Stimulated activated CD8-positive, alpha-beta memory T cell treated with anti-CD3 and anti-CD28 coated beads, Interleukin-12 subunit alpha, Interleukin-12 subunit beta, amount 100 ng/mL, for 24 hours (primary cell): ENCODE measurements around the gene C1QTNF1.
"Not testable (repeated sequence)": the region's sequence is repeated elsewhere in the genome, so short reads cannot be mapped to it uniquely, and the experiment has no call there.

Source experiments
- DNase-seq: peaks from one replicate; pipeline ENCODE4 v3.0.0-alpha.2; 2020; ENCODE audit errors: extremely low read depth

C1QTNF1 gene

DNA sequence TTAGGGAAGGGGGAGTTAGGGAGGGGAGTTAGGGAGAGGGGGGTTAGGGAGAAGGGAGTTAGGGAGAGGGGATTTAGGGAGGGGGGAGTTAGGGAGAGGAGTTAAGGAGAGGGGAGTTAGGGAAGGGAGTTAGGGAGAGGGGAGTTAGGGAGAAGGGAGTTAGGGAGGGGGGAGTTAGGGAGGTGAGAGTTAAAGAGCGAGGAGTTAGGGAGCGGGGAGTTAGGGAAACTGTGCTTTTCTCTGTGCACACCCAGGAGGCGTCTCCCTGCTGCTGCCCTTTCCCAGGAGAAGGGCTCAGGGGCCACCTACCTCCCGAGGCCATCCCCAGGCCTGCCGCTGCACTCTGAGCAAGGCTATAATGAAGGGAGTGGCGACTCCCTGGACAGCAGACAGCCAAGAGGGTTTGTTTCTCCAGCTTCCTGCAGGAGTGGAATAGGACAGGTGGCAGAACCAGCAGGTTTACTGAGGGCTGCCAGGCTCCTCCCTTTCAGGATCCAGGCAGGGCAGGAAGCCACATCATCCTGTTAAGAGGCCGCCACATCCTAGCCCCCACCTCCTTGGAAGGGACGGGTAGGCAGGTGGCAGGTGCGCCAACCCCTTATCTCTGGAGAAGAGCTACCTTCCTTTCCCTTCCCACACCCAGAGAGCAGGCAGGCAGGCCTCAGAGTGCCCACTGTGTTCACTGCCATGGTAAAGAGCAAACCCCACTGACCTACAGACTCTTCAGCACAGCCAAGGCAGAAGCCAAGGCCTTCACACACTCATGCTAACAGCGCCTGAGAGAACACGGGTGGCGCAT is 18.7 kb upstream of the C1QTNF1 start:
- DNase-seq, result no peak

DNA sequence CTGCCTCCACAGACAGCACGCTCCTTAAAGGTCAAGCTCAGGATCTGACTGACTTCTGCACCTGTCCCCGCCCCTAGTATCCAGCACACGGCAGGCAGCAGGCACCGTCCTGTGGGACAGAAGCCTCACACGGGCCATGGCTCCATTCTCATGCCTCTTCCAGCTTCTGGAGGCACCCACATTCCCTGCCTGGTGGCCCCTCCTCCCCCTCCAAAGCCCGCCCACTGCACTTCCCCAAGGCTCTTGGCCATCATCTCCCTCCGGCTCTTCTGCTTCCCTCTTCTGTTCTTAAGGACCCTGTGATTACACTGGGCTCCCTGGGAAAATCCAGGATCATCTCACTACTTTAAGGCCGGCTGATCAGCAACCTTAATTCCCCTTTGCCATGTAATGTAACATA is 17.9 kb upstream of the C1QTNF1 start:
- no peak for DNase-seq

DNA sequence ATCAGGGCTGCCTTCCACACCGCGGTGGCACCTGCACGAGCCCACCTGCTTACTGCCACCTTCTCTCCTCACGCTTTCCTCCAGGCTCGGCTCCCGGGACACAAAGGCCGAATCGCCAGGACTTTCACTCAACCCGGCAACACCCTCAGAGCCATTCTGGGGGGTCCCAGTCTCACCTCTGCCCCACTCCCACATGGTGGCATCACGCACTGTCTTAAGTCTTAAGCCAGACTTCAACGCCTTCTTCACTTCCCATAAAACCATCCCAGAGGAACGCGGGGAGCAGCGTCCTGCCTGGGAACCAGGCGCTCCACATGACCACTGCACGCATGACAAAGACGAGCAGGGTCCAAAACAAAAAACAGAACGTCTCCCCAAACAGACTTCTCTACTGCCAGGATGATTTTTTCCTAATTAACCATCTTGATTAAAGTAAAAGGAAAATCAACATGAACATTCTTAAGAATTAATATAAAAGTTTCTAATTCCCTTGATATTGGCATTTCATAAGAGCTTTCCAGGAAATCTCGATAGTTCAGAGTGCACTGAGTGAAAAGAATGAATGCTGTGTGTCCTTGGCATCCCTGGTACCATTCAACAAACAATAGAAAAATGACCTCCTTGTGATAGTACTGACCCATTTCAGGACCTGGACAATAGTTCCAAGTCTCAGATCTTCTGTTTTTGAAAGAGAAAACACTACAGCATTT is 17.0 kb upstream of the C1QTNF1 start:
- DNase-seq, result no peak

DNA sequence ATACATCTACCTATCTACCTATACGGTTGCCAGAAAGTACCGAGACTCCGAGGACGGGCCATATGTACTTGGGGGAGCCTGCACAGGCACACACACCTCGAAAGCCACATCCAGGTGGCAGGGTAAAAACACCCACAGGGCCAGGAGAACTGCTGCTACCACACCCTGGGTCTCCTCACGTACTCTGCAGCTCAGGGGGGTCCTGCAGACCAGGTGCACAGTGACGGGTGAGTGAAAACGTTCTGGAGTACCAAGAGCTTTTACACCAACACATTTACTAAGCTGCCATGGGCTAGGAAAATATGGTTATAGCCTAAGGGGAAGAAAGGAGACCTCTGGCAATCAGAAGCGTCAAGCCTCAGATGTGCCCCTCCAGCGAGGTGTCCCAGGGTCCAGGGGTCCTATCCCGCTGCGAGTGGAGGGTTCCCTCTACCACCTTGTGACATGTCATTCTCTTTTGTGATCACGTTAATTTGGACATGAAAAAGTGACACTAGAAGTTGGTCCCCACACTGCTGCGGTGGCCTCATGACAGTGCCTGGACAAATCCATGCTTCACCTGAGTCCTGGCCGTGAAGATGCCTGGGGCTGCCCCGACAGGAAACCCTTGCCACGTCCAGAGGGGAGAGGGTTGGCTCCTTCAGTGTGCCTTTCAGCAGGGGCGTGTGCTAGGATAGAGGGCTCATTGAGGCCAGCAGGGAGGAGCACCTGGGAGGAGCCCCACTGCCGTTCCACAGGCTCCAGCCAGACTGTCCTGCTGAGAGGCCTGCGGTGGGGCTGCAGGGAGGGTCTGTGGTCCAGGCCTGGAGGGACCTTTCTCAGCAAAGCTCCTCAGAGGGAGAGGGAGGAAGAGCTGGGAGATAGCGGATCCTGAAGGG is 16.2 kb upstream of the C1QTNF1 start:
- DNase-seq, result no peak

DNA sequence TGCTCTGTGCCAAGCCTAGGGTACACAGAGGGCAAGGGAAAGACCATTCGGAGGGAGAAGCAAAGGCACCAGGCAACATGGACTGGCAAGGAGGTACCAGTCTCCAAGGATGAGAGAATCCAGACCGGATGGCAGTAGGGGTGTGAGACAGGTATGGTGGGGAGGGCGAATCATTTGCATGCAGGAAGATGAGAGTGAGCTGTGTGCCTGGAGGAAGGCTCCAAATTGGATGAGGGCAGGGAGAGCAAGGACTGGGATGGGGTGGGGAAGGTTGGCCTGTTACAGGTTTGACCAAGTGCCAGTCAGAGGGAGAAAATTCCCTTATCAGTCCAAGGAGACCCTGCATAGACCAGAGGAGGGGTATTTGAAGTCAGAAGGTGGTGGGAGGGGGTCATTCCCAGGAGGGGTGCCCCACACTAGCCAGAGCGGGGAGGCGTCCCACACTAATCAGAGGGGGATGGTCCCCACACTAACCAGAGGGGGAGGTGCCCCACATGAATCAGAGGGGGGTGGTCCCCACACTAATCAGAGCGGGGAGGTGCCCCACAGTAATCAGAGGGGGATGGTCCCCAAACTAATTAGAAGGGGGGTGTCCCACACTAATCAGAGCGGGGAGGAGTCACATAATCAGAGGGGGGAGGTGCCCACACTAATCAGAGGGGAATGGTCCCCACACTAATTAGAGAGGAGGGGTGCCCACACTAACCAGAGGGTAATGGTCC is 15.1 kb upstream of the C1QTNF1 start:
- DNase-seq, result no peak

DNA sequence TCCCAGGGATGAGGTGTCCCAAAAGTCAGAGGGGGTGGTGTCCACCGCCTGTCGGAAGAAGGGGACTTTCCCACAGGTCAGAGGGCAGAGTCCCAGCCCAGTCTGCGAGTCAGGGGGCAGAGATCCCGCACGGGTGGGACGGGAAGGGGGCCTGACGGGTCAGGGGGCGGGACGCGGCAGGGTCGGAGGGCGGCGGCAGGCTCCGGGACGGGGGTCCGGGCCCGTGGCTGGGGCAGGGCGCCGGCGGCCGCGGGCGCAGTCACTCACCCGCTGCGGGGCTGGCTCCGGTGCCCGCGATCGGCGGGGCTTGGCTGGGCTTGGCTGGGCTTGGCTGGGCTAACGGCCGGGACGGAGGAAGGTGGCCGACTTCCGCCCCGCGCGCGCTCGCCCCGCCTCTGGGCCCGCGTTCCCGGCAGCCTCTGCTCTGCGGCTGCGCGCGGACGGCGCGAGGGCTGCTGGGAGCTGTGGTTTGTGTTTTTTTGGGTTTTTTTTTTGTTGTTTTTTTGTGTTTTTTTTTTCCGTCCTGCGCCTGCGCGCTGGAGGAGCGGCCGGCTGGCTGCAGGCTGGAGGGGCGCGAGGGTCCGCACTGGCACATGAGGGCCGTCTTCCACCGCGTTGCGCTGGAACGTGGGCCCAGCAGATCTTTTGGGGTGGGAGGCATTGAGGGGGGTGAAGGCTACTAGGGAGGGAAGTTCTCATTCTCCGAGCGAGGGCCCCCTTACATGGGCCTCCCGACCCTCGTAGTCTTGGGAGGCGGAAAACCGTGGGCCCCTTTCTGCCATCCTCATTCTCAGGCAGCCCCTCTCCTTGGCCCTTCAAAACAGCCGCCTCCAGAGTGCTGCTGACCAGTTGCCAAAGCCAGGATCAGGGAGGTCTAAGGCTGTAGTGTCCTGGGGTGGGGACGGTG is 14.3 kb upstream of the C1QTNF1 start, which contains the start of gene CANT1:
Gene CANT1 (minus strand): TSS at position 368 of the 907 bp plus-strand sequence. CDS start 12,142 bp downstream, outside the sequence.
- peak; percentile 55 for DNase-seq

DNA sequence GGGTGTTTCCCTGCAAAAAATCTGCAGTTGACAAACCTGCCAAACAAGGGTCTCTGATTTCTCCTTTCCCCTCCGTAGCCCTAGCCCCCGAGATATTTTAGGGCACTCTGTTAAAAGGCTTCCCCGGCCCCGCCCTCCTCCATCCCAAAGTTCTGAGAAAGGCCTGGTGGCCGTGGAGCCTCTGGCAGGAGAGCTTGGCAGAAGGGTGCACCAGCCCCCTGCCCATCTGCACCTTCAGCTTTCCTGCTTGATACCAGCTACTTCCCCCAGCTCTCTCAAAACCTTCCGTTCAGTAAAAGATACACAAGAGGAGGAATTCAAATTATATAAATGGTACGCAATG is 13.7 kb upstream of the C1QTNF1 start:
- no peak for DNase-seq

DNA sequence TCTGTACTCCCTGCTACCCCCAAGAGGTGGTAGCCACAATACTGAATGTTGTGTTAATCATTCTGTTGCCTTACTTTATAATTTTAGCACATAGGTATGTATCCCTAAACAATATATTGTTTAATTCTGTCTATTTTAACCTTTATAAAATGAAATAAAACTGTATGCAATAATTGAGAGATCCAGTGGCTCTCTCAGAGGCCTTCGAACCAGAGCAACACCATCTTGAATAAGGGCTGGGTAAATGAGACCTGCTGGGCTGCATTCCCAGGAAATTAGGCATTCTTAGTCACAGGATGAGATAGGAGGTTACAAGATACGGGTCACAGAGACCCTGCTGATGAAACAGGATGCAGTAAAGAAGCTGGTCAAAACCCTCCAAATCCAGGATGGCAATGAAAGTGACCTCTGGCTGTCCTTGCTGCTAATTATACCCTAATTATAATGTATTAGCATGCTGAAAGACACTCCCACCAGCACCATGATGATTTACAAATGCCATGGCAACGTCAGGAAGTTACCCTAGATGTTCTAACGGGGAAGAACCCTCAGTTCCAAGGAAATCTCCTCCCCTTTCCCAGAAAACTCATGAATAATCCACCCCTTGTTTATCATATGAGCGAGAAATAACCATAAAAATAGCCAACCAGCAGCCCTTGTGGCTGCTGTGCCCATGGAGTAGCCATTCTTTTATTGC is 12.4 kb upstream of the C1QTNF1 start:
- no peak for DNase-seq

DNA sequence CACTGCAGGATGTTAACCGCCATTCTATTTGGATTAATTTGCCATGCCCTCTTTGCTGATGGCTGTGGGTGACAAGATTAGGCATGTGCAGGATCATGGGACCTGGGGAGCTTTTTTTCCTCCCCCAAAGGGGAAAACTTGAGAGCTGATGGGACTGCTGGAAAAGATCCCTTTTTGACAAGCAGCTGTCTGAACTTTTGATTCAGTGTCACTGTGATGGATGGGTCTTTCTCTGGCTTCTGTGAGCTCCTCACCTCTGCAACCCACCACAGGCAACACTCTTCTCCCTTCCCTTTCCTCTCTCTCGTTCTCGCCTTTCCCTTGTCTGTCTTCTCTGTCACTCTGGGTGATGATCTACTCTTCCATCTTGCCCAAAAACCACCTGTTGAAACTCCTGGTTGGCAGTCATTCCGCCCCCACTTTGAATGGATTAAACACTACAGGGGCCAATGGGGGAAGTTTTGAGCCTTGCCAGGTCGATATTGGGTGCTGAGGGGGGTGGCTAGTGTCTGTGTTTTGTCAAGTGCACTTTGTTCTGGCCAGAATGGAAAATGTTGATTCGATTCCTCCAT is 11.3 kb upstream of the C1QTNF1 start:
- no peak for DNase-seq

DNA sequence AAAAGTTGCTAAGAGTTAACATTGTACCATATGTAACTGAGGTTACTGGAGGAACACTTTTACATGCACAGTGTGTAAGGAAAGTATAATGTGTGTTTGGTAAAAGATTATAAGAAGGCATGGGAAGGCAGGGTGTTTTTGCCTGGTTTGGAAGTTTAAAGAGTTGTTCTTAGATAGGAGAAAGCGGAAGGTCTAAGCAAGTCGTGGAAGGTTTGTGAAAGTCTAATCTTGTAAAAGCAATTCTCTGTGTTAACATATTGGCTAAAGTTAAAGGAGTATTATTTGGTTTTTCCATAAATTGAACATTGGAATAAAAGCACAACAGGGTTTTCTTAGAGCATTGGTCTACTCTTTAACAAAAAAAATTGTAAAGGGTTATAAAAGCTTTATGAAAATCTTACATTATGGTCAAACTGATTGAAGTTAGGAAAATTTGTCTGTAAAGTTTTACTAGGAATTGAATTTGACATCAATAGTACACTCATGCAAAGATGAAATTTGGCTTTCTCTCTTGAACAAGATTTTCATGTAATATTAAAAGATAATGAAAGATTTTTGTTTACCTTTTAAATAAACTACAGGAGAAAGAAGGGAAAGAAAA is 9.7 kb upstream of the C1QTNF1 start:
- no peak for DNase-seq

DNA sequence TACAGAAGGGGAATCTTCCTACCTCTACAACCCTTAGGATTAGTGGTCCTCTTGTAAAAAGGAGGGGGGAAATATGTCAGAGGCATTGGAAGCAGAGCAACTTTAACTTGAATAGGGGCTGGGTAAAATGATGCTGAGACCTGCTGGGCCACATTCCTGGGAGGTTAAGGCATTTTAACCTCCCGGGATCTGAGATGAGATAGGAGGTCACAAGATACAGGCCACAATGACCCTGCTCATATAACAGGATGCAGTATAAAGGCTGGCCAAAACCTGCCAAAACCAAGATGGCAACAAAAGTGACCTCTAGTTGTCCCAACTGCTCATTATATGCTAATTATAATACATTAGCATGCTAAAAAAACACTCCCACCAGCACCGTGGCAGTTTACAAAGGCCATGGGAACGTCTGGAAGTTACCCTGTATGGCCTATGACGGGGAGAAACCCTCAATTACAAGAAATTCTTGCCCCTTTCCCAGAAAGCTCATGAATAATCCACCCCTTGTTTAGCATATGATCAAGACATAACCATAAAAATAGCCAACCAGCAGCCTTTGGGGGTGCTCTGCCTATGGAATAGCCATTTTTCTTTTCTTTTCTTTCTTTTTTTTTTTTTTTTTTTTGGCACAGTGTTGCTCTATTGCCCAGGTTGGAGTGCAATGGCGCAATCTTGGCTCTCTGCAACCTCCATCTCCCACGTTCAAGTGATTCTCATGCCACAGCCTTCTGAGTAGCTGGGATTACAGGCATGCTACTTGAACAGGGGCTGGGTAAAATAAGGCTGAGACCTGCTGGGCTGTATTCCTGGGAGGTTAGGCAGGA is 6.2 kb upstream of the C1QTNF1 start:
- no peak for DNase-seq

DNA sequence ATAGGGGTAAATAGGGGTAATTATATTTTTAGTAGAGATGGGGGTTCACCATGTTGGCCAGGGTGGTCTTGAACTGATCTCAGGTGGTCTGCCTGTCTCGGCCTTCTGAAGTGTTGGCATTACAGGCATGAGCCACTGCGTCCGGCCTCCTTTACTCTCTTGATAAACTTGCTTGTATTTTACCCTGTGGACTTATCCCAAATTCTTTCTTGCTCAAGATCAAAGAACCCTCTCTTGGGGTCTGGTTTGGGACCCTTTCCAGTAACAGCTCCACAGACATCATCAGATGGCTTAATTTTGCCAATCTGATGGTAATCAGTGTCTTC is 5.6 kb upstream of the C1QTNF1 start:
- DNase-seq, result no peak

DNA sequence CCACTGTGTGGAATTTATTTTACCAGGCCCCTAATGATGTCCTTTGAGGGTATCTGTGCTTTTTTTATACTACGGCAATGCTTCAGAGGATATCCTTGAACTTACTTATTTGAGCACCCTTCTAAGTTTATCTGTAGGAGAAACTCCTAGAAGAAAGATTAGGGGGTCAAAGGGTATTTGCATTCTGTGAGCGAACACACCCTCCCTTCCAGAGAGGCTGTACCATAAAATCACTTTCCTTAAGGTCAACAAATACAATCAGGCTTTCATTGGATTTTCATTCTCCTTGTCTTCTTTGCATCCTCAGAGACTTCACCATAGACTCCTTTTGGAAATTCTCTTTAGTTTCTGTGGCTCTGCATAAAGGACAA is 4.7 kb upstream of the C1QTNF1 start:
- DNase-seq, result no peak

DNA sequence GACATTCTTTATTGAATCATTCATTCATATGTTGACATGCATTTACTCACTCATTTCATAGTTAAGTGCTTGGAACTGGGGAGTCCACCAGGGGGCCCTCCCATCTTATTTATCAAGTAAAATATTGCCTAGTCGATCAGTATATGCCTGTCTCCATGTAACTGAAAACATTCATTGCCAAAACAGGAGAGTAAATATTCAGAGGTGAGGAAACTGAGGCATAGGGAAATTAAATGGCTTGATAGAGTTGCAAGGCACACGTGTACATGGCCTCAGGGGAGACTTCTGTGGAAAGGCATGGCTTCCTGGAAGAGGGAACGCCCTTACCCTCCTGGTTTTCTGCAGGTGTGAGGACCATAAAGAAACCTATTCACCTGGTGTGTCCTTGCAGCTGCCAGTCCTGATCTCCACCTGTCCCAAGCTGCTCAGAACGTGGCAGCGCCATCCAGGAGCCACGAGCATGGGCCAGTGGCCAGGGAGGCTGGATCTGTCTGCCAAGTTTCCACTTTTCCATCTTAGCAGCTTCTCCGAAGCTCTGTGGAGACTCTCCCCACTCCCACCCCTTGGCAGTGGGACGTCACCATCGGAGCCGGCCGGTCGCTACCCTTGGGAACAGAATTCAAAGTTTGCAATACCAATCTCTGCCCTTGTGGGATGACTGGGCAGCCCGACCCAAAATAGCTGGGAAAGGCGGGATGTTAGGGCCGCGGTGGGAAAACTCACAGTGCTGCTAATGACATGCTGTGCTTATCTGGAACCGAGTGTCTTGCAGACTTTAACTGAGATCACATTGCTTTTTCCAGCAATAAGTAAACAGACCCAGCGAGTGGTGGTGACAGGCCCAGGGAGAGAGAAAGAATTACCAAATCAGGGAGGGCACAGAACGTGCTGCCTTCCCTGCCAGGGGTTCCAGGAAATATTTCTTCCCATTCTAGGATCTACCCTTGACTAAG is 4.1 kb upstream of the C1QTNF1 start:
- DNase-seq, result no peak

DNA sequence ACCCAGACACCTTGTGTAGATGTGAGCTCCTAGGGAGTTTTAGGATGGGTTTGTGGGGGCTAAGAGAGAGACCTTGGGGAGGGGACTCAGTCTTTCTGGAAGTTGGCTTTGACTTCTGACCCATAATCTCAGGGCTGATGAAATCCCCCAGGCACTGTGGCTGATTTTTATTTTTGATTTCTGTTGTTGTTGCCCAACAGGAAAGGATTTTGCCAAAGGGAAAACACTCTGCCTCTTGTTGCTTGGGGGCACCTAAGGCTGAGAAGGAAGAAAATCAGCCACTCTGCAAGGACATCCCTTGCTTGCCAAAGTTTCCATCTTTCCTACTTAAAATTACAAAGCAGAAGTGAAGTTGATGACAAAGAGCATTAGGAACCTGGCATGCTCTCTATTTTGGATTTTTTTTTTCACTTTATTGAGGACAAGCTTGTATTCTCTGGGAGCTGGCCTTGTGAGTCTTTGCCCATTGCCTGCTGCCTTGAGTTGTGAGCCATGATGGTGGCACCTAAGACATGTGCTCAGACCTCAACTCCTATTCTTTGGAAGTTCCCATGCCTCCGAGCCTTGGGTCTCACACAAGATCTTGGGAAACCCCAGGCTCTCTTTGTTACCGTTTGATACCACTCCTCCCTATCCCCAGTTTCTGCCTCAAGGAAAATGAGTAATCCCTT is 3.2 kb upstream of the C1QTNF1 start:
- no peak for DNase-seq

DNA sequence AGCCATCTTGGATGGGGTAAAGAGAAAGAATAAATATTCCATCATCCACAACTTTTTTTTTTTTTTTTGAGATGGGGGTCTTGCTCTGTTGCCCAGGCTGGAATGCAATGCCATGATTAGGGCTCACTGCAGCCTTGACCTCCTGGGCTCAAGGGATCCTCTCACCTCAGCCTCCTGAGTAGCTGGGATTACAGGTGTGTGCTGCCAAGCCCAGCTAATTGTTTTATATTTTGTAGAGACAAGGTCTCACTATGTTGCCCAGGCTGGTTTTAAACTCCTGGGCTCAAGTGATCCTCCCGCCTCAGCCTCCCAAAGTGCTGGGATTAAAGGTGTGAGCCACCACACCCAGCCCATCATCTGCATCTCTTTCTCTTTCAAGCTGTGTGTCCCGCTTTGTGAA is 2.0 kb upstream of the C1QTNF1 start:
- DNase-seq, result not testable (repeated sequence)

DNA sequence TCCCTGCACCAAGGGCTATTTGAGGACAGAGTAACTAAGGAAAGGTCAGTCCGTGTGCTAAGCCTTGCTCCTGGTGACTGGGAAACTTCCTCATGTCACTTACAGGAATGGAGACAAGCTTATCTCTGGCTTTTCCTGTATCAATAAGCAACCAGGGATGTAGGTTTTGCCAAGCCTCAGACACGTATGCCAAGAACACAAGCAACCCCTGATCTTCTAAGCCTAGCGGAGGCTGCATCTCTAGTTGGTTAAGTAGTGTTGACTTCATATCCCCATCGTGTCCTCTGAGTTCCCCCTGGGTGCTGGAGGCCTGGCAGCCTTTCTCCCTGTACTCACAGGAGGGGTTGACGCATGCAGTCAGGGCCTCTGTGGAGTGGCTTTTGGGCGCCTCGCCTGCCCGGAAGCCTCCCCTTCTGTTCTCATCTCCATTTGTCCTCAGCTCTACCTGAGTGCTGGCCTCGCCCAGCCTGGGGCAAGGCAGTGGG is 1.4 kb upstream of the C1QTNF1 start:
- no peak for DNase-seq
